HG03354 (cell line): Measurements from ENCODE around the gene SCTR.
A peak's percentile ranks its signal among the peaks of the same experiment; 100 is the strongest.

ENCODE experiments used
- ATAC-seq: cut with Tn5 transposase; IDR thresholded peaks from one replicate; pipeline ENCODE4 v1.9.1; 2021; ENCODE audit warnings: mild to moderate bottlenecking; ENCODE audit not compliant: unreplicated experiment, poor library complexity, severe bottlenecking

Gene SCTR

DNA sequence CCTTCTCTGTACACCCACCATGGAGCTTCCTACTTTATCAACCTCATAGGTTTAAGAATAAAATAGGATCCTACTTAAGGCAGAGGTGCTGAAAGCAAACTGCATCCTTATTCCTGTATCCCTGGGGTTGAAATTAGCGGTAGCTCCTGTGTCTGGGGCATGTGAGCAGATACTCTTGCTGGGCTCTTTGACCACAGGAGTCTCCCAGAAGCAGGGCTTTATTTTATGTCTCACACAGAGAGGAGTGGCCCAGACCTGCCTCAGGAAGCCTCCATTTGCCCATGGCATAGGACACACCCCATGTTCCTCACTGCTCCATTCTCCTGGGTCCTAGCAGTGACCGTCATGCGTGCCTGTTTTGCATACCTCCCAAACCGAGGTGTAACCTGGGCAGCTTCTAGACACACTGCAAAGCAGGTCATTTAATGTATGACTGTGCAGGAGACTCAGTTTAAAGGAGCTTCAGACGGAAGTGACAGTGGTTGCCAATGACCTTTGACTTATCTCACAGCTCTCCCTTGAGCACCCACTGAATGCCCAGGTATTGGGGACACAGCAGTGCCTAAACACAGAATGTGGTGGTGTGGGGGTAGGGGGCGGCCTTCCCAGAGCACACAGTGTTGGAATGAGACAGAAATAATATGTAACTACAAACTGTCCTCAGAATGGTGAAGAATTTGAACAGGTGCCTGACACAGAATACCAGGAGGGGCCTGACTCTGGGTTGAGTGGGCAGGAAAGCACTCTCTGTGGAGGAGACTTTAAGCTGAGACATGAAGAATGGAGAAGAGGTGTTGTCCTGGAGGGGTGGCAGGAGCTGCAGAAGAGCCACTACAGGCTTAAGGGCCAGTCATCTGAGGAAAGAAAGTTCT, 89.0 kb downstream of the SCTR start:
- no peak for ATAC-seq

DNA sequence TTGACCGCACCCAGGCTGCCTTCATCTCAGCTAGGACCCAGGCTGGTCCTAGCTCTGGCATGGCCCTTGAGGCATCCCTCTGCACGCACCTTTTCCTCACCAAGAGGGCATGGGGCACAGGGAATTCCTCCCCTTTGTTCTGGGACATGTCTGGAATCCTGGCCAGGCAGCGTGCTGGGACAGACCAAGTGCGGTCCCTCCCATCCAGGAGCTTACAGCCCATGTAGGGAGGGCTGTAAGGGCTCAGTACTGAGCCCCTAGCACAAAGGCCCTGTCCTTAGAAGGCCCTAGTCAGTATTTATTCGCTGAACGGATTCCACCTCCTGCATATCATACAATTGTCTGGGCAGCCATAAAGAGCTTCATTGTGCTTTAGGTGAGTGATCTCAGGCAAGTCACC, 89.6 kb downstream of the SCTR start:
- no peak for ATAC-seq

GRCh38 chr2:119433636-119434327, 90.5 kb downstream of the SCTR start:
- ATAC-seq = no peak

- no peak for ATAC-seq
Observed at GRCh38 chr2:119432851-119433522, 91.3 kb downstream of the SCTR start.

DNA sequence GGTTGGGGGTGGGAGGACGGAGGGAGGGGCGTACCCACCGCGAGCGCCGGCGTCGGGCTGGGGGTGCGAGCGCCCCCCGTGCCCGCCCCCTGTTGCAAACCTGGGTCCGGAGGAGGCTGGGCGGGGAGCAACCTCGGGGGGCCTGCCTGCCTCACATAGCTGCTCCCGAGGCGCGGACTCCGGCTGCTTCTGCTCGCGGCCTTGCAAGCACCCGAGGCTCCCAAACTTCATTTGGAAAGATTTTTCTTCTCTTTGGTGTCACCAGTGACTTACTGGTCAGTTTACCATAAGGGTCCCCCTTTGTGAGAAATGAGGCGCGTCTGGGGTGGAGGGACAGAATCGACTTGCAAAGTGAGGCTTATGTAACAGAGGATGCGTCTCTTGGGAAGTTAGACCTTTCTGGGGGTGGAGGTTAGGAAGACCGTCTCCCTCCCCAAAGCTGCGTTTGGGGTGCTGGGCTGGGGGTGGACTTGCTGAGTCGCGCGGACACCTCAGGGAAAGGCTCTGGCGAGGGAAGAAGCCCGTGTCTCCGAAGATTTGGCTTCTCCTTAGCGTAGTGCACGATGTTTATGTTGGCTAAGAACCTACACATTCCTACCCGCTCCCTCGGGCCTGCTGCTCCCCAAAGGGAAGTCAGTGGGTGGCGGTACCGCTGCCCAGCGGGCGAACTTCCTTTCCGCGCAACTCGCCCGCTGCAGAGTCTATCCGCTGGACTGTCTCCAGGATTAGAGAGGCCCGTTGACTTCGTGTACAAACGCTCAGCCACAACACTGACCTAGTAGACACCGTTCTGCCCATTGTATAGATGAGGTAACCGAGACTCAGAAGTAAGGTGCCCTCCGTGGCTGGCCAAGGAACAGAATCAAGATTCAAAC, 92.1 kb downstream of the SCTR start:
- ATAC-seq = peak; percentile 18

- peak; percentile 79 for ATAC-seq
Observed at GRCh38 chr2:119431155-119431975, 92.9 kb downstream of the SCTR start, which contains the start of gene TMEM37. Gene TMEM37 (plus strand): TSS chr2:119431854. CDS start chr2:119431904, 50 bp downstream.

DNA sequence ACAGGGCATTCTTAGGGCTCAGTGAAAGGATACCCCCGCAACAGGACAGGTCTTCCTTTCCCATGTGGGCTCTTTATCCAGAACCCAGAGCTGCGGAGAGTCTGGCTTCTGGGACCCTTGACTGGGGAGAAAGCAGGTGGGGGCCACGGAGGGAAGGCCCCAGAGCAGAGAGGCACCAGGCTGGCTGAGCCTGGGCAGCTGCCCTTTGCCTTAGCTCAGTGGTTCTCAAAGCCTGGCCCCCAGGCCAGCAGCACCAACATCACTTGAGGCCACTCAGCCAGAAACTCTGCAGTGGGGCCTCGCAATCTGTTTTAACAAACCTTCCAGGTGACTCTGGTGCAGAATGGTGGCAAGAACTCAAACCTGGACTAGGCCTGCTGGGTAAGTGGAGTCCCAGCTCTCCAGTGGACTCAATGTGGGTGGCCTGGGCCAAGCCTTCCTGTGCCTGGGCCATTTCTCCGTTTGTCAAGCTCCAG, 94.2 kb downstream of the SCTR start:
- ATAC-seq = no peak

GRCh38 chr2:119429225-119429981, 94.9 kb downstream of the SCTR start:
- ATAC-seq = no peak

GRCh38 chr2:119428488-119429224, 95.6 kb downstream of the SCTR start:
- ATAC-seq = no peak

GRCh38 chr2:119427756-119428155, 96.5 kb downstream of the SCTR start:
- no peak for ATAC-seq

DNA sequence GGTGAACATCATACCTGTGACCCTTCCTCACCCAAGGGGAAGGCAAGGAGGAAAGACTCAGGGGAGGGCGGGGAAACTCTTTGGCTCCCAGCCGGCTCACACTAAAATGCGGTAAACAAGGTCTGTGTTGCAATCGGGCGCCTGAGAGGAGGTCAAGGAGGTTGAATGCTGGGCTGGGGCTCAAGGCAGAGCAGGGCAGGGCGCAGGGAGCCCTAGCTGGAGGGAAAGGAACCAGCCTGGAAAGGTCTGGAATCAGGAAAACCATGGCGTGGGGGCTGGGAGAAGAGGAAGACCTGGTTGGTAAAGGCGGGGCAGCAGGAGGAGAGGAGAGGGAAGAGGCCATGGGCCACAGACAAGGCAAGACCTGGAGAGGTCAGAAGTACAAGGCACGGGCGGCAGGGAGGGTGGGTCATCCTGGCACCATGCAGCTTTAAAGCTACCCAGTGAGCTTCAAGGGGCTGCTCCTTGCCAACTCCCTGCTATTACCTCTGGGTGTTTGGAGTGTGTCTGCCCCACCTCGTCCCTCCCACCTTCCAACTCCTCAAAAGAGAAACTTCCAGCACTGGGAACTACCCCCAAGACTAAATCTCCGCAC, 97.4 kb downstream of the SCTR start:
- ATAC-seq = no peak

- ATAC-seq = no peak
Observed at GRCh38 chr2:119426396-119426675, 97.9 kb downstream of the SCTR start.

DNA sequence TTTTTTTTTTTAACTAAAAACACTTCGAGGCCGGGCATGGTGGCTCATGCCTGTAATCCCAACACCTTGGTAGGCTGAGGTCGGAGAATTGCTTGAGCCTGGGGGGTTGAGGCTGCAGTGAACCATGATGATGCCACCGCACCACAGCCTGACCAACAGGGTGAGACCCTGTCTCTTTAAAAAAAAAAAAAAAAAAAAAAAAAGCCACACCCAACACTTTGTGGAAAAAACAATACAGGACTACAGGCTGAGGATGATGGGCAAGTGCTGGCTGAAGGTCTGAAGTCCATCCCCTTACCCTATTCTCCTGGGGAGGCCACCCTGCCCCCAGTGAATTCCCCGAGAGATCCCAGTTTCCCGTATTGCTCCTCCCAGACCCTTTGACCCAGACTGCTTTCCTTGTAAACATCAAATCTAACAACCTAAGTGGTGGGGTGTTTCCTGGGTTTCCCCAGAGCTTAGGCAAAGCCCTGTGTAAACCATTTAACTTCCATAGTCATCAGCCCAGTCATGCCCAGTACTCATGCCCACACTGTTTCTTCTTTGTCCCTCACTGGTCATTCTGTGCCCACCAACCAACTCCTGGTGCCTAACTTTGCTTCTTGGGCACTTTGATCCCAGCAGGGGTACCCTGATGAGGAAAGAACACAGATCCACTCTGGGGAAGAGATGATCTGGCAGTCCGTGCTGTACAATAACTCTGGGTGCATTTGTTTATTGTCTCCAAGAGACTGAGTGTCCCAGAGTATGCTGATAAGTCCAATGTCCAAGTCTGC, 98.5 kb downstream of the SCTR start:
- ATAC-seq = no peak

GRCh38 chr2:119425119-119425405, 99.2 kb downstream of the SCTR start:
- no peak for ATAC-seq

- ATAC-seq = no peak
Observed at GRCh38 chr2:119424284-119425118, 99.8 kb downstream of the SCTR start.

GRCh38 chr2:119423811-119424210, 100.5 kb downstream of the SCTR start:
- ATAC-seq = no peak
